Ascending aorta (tissue), 2 donors: ENCODE measurements around the gene TEP1. TPM values are rescaled to one million over a fixed set of nuclear protein-coding genes. Genes with fewer than 3 reads are reported as not detected.
A peak's percentile ranks its signal among the peaks of the same experiment; 100 is the strongest.

ENCODE experiments used
- DNase-seq, 2 donors: peaks; one replicate each; pipeline ENCODE4 v3.0.0-alpha.2; 2019; ENCODE audit warnings: low spot score in 2 of 2
- H3K27ac ChIP-seq, 2 donors: fragments of 200-600 bp; sonication (generic); one replicate each; pipeline ENCODE4 v1.5.1; 2016 to 2017; ENCODE audit warnings: mild to moderate bottlenecking in 1 of 2
- H3K27me3 ChIP-seq: fragments of 200-600 bp; sonication (generic); one replicate; pipeline ENCODE4 v1.5.1; 2017
- H3K36me3 ChIP-seq, 2 donors: fragments of 200-600 bp; sonication (generic); one replicate each; pipeline ENCODE4 v1.5.1; 2016
- H3K4me1 ChIP-seq, 2 donors: fragments of 200-600 bp; sonication (generic); one replicate each; pipeline ENCODE4 v1.5.1; 2016 to 2017; ENCODE audit warnings: mild to moderate bottlenecking in 1 of 2
- H3K4me3 ChIP-seq, 2 donors: fragments of 200-600 bp; sonication (generic); one replicate each; pipeline ENCODE4 v1.5.1; 2016 to 2017; ENCODE audit warnings: mild to moderate bottlenecking in 1 of 2
- H3K9me3 ChIP-seq, 2 donors: fragments of 200-600 bp; sonication (generic); one replicate each; pipeline ENCODE4 v1.5.1; 2016
- CTCF ChIP-seq, 3 experiments: fragments of 200-600 bp in 2 of 3; fragments of 450-650 bp in 1 of 3; sonication (generic) in 2 of 3; IDR thresholded peaks; one replicate each; pipeline ENCODE4 v1.5.1; 2016 to 2019; ENCODE audit warnings: antibody characterized with exemption in 3 of 3, mild to moderate bottlenecking in 1 of 3, moderate library complexity in 1 of 3
- intact Hi-C: fragments of 100-400 bp; cut with DNase I; formaldehyde crosslinking; loops from one replicate; pipeline ENCODE4 v1.15.1; 2023
- total RNA-seq: library from RNA; depleted of rRNA; stranded (reverse); fragments of >200 nt; gene quantifications from one replicate; pipeline ENCODE4 v1.1.0, GENCODE V29; 2016

TEP1 gene
- total RNA-seq: 43.7 TPM

GRCh38 chr14:20412876-20413743, at the start of gene TEP1:
TEP1 (minus strand) TSS chr14:20413501; CDS start chr14:20408439, 5,062 bp downstream.
- Histone ChIP-seq H3K27ac (peak within 1 kb of the TSS; percentile 97 to 98), H3K4me1 (peaks cover 0 to 5% of the 10 kb centered on the region in 2 donors)

GRCh38 chr14:20461225-20462141, 48.2 kb upstream of the TEP1 start, which contains the start of gene PIP4P1:
PIP4P1 (minus strand) TSS chr14:20461434; CDS start chr14:20461325, 109 bp downstream.
- peak; percentile 100 for DNase-seq
- intact Hi-C loops: loop anchor here (1.0 to 5.0 kb wide), 3 partner anchors 8 to 631 kb away; partner anchors contain the start of genes PNP and RNASE4
- no peak for TF ChIP-seq CTCF (IDR thresholded peaks at IDR 0.05)
- H3K4me1 ChIP-seq: peaks cover 7 to 14% of the 10 kb centered on the region in 2 donors
- H3K4me3 ChIP-seq: peak within 1 kb of the TSS; percentile 89 to 98
- H3K36me3 ChIP-seq: peaks cover 29 to 36% of the 10 kb centered on the region in 2 donors
- peak within 1 kb of the TSS; percentile 91 to 92 for H3K27ac ChIP-seq
- no peaks in the 10 kb centered on the region for H3K27me3 ChIP-seq
- H3K9me3 ChIP-seq: no peaks in the 10 kb centered on the region

More at GRCh38 chr14:20412876-20413743, at the start of gene TEP1:
- intact Hi-C loops: loop anchor here (1.0 to 10.0 kb wide), 6 partner anchors 42 to 574 kb away; partner anchors contain the start of genes APEX1, METTL17, PARP2 and RNASE4
- Histone ChIP-seq H3K4me3 (peak within 1 kb of the TSS; percentile 85 to 88), H3K27me3 (no peaks in the 10 kb centered on the region), H3K9me3 (no peaks in the 10 kb centered on the region), H3K36me3 (peaks cover 3 to 4% of the 10 kb centered on the region in 2 donors)
- DNase-seq: peak; percentile 45 to 95
- no peak for TF ChIP-seq CTCF (IDR thresholded peaks at IDR 0.05)

- Histone ChIP-seq H3K4me3 (peak overlapping the region; percentile 89 to 98), H3K4me1 (peaks cover 7 to 19% of the 10 kb centered on the region in 2 donors), H3K9me3 (no peaks in the 10 kb centered on the region), H3K36me3 (peaks cover 29 to 36% of the 10 kb centered on the region in 2 donors), H3K27me3 (no peaks in the 10 kb centered on the region), H3K27ac (peak overlapping the region; percentile 91 to 92)
- intact Hi-C loops: loop anchor here (1.0 to 5.0 kb wide), 3 partner anchors 9 to 632 kb away; partner anchors contain the start of genes PNP and RNASE4
- DNase-seq: peak in 1 of 2 donors; percentile 70
- TF ChIP-seq CTCF (IDR thresholded peaks at IDR 0.05): no peak
Observed at GRCh38 chr14:20460458-20461224, 47.3 kb upstream of the TEP1 start.

GRCh38 chr14:20458031-20458789, 44.9 kb upstream of the TEP1 start:
- H3K4me3 ChIP-seq: no peak overlapping the region
- intact Hi-C loops: loop anchor here (5.0 kb wide), 1 partner anchor 154 kb away; no protein-coding TSS in a partner anchor
- H3K27ac ChIP-seq: peak overlapping the region in 1 of 2 donors; percentile 17
- peaks cover 29 to 36% of the 10 kb centered on the region in 2 donors for H3K36me3 ChIP-seq
- DNase-seq: no peak
- no peaks in the 10 kb centered on the region for H3K27me3 ChIP-seq
- H3K4me1 ChIP-seq: peaks cover 13 to 28% of the 10 kb centered on the region in 2 donors
- no peak for TF ChIP-seq CTCF (IDR thresholded peaks at IDR 0.05)
- no peaks in the 10 kb centered on the region for H3K9me3 ChIP-seq
